NB4 (cell line): ENCODE data around the gene KLHL28.
A peak's percentile ranks its signal among the peaks of the same experiment; 100 is the strongest.

Source experiments
- DNase-seq: peaks from one replicate; pipeline ENCODE4 v3.0.0; 2010; ENCODE audit warnings: low read depth
- H3K4me3 ChIP-seq: one replicate; pipeline ENCODE4 v1.5.1; 2011; ENCODE audit warnings: mild to moderate bottlenecking, low read depth, low read length, moderate library complexity
- MAX ChIP-seq: IDR thresholded peaks from 2 replicates; pipeline ENCODE4 v1.6.1; 2011; ENCODE audit warnings: low read depth, low read length
- MYC ChIP-seq: IDR thresholded peaks from 2 replicates; pipeline ENCODE4 v1.6.1; 2011; ENCODE audit warnings: low read depth, low read length
- POLR2A ChIP-seq: IDR thresholded peaks from 2 replicates; pipeline ENCODE4 v1.6.1; 2011; ENCODE audit warnings: mild to moderate bottlenecking; ENCODE audit not compliant: insufficient read length; ENCODE audit errors: extremely low read depth
- TF ChIP-seq, protein P1 (sequence below): IDR thresholded peaks from one replicate; pipeline ENCODE4 v1.5.1; 2012; ENCODE audit warnings: low read depth, low read length

Gene KLHL28

GRCh38 chr14:44963775-44964380 is 2.1 kb upstream of the KLHL28 start:
- TF ChIP-seq POLR2A = no peak
- TF ChIP-seq MAX = peak; percentile 91
- peak overlapping the region; percentile 97 for H3K4me3 ChIP-seq
- peak; percentile 41 for DNase-seq

DNA sequence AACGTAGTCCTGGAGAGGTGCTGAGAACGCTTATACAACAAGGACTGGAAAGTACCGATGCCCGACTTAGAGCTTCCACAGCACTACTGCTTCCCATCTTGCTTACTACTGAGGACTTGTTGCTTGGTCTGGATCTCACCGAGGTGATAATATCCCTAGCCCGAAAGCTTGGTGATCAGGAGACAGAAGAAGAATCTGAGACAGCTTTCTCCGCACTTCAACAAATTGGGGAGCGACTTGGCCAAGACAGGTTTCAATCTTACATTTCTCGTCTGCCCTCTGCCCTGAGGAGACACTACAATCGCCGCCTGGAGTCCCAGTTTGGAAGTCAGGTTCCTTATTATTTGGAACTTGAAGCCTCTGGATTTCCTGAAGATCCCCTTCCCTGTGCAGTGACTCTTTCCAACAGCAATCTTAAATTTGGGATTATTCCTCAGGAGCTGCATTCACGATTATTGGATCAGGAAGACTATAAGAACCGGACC is 1.3 kb upstream of the KLHL28 start:
- peak overlapping the region; percentile 97 for H3K4me3 ChIP-seq
- DNase-seq = peak; percentile 44
- TF ChIP-seq POLR2A = no peak
- TF ChIP-seq, protein P1, sequence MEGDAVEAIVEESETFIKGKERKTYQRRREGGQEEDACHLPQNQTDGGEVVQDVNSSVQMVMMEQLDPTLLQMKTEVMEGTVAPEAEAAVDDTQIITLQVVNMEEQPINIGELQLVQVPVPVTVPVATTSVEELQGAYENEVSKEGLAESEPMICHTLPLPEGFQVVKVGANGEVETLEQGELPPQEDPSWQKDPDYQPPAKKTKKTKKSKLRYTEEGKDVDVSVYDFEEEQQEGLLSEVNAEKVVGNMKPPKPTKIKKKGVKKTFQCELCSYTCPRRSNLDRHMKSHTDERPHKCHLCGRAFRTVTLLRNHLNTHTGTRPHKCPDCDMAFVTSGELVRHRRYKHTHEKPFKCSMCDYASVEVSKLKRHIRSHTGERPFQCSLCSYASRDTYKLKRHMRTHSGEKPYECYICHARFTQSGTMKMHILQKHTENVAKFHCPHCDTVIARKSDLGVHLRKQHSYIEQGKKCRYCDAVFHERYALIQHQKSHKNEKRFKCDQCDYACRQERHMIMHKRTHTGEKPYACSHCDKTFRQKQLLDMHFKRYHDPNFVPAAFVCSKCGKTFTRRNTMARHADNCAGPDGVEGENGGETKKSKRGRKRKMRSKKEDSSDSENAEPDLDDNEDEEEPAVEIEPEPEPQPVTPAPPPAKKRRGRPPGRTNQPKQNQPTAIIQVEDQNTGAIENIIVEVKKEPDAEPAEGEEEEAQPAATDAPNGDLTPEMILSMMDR = no peak
- no peak for TF ChIP-seq MAX
- no peak for TF ChIP-seq MYC

- TF ChIP-seq MYC = peak; percentile 4; the same call in 1 of the 2 replicates
- no peak for TF ChIP-seq POLR2A
- H3K4me3 ChIP-seq = peak overlapping the region; percentile 97
- peak; percentile 64 for DNase-seq
Measured at GRCh38 chr14:44962334-44963043, 742 bp upstream of the KLHL28 start.

- H3K4me3 ChIP-seq = peak overlapping the region; percentile 97
- TF ChIP-seq MAX (peak; percentile 37; the same call in 1 of the 2 replicates), MYC (no peak)
- DNase-seq = peak; percentile 76
Measured at GRCh38 chr14:44961151-44961553, 595 bp downstream of the KLHL28 start.

- H3K4me3 ChIP-seq = peak overlapping the region; percentile 97
- DNase-seq = no peak
- TF ChIP-seq MAX (no peak), POLR2A (no peak), MYC (no peak)
- TF ChIP-seq, protein P1 = no peak
Measured at GRCh38 chr14:44960646-44961045, 1.1 kb downstream of the KLHL28 start.

DNA sequence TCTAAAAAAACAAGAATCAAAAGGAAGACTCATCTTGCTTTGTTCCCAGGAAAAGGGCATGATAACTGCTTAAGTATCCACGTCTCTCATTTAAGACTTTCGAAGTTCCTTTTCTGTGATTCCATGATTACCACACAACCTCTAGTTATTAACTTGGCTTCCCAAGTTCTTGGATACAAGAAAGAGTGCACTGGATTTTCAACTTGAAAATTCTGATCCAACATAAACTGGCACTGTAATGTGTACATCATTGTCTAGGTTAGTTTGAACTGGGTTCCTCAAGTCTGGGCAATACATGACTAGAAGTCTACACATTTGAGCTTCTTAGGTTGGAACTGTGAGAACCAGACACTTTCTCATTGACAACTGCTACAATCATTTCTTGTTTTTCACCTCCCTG is 1.6 kb downstream of the KLHL28 start:
- H3K4me3 ChIP-seq = peak overlapping the region; percentile 97
- peak; percentile 22 for DNase-seq
- TF ChIP-seq MAX (no peak), MYC (no peak), POLR2A (no peak)
- TF ChIP-seq, protein P1 = no peak

DNA sequence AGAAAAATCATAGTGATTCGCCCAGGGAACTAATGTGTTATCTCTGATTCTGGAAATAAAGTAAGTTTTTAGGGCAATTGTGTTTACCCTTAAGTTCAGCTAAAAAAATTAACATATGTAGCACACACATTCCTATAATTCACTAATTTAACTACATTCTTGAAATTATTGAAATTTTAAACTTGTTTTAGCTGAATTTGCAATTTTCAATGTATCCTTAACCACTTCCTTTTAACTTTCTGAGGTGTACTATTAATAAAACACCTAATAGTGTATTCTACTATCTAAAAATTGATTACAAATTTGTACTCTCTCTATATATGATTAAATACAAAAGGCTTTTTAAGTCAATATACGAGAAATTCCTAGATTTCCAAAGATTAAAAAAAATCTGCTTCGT is 2.2 kb downstream of the KLHL28 start:
- no peak for DNase-seq
- peak overlapping the region; percentile 97 for H3K4me3 ChIP-seq
- TF ChIP-seq MYC (no peak), POLR2A (no peak), MAX (no peak)
- TF ChIP-seq, protein P1 = no peak
